ENCODE results near the gene PTPRJ. TPM values are rescaled to one million over a fixed set of nuclear protein-coding genes. Genes with fewer than 3 reads are reported as not detected.

PTPRJ gene
- total and polyA plus RNA-seq, 2 of the 4 experiments (the other 2 are of a cell fraction) = 5.6 to 14.9 TPM

GRCh38 chr11:48127521-48128183 is 147.3 kb downstream of the PTPRJ start:
- H3K27ac ChIP-seq (ENCODE audit: insufficient read depth, low read length) = no peak overlapping the region
- H2BK5ac ChIP-seq (ENCODE audit: low read depth, low read length, poor library complexity, severe bottlenecking) = no peak overlapping the region
- TF ChIP-seq MAFK (IDR thresholded peaks at IDR 0.05; ENCODE audit: low read depth, low read length) (no peak), POLR2A (IDR thresholded peaks at IDR 0.05; ENCODE audit: low read depth, low read length) (no peak), USF2 (IDR thresholded peaks at IDR 0.05; ENCODE audit: low read depth, low read length) (no peak), FOS (IDR thresholded peaks at IDR 0.05; ENCODE audit: low read depth, low read length) (no peak), NFE2L2 (IDR thresholded peaks at IDR 0.05; ENCODE audit: low read depth, low read length) (no peak), RAD21 (IDR thresholded peaks at IDR 0.05; ENCODE audit: low read length) (no peak), SMC3 (IDR thresholded peaks at IDR 0.05; ENCODE audit: low read depth, low read length) (no peak), CEBPB (IDR thresholded peaks at IDR 0.05; ENCODE audit: low read depth, low read length) (no peak), ELK1 (IDR thresholded peaks at IDR 0.05; ENCODE audit: borderline replicate concordance, low read depth, low read length) (no peak), RCOR1 (IDR thresholded peaks at IDR 0.05; ENCODE audit: insufficient replicate concordance, low read length) (no peak), MXI1 (IDR thresholded peaks at IDR 0.05; ENCODE audit: borderline replicate concordance, low read depth, low read length) (no peak), CTCF (conservative IDR thresholded peaks at IDR 0.05; ENCODE audit: low read depth, low read length) (no peak), BHLHE40 (IDR thresholded peaks at IDR 0.05; ENCODE audit: low read depth, low read length) (no peak), CHD1 (IDR thresholded peaks at IDR 0.05; ENCODE audit: low read depth, low read length) (no peak), RFX5 (IDR thresholded peaks at IDR 0.05; ENCODE audit: low read depth, low read length) (no peak), MAZ (IDR thresholded peaks at IDR 0.05; ENCODE audit: borderline replicate concordance, low read depth, low read length) (no peak)
- no peak overlapping the region for H3K4me2 ChIP-seq (ENCODE audit: low read depth, low read length)
- H3K4me1 ChIP-seq (ENCODE audit: control insufficient read depth, insufficient read depth, low read length) = no peaks in the 10 kb centered on the region
- no peak overlapping the region for H4K5ac ChIP-seq (ENCODE audit: low read depth, low read length)
- peaks cover 24% of the 10 kb centered on the region for H3K9me1 ChIP-seq (ENCODE audit: insufficient read depth, low read length)
- ChIA-PET POLR2A (ENCODE audit: unreplicated experiment) (no interaction called here), CTCF (no interaction called here)
- dilution Hi-C loops (cut with HindIII; ENCODE audit: low sequenced_read_pairs, unreplicated experiment) (no loop called here), intact Hi-C loops (cut with micrococcal nuclease) (no loop called here), in situ Hi-C loops (cut with MboI; ENCODE audit: low sequenced_read_pairs) (no loop called here)
- H3K9ac ChIP-seq (ENCODE audit: low read depth, low read length) = no peak overlapping the region
- H4K91ac ChIP-seq (ENCODE audit: insufficient read depth, low read depth, low read length) = no peak overlapping the region
- H2BK120ac ChIP-seq (ENCODE audit: low read depth, low read length) = no peak overlapping the region
- H4K8ac ChIP-seq (ENCODE audit: low read depth in 2 of 2, low read length in 2 of 2) = no peak overlapping the region
- H2AK5ac ChIP-seq (ENCODE audit: low read depth, low read length) = no peak overlapping the region
- H3K27me3 ChIP-seq (ENCODE audit: control insufficient read depth, insufficient read depth, low read length) = no peaks in the 10 kb centered on the region
- no peak overlapping the region for H3K56ac ChIP-seq (ENCODE audit: extremely low read depth, insufficient read depth, low read length)
- no peaks in the 10 kb centered on the region for H3K9me3 ChIP-seq (ENCODE audit: control insufficient read depth, insufficient read depth, low read length)
- no peak overlapping the region for H2BK15ac ChIP-seq (ENCODE audit: low read depth, low read length)
- no peak overlapping the region for H2AFZ ChIP-seq (replicated peaks; ENCODE audit: low read length, poor library complexity)
- WGBS, 2 experiments (ENCODE audit: extremely low coverage in 2 of 2, insufficient read length in 1 of 2) = 92% methylated on average over 8 of the region's 22 CpGs; no CpG with 5 or more reads in 1 of the 2 experiments
- H3K4me3 ChIP-seq (ENCODE audit: insufficient read depth, low read depth, low read length) = no peak overlapping the region
- no peak overlapping the region for H2BK20ac ChIP-seq (ENCODE audit: low read depth, low read length)
- DNase-seq (no peak), ATAC-seq (ENCODE audit: low read depth) (no peak)
- H3K36me3 ChIP-seq (ENCODE audit: control insufficient read depth, insufficient read depth, low read length) = peaks cover 31% of the 10 kb centered on the region
- BruUV-seq (replicated peaks) = no TSS peak
- H3K23ac ChIP-seq (ENCODE audit: low read depth, low read length) = no peak overlapping the region
- peaks cover under 1 to 9% of the 10 kb centered on the region in 2 experiments; a peak in 2 of 4 replicates for H3K79me1 ChIP-seq (ENCODE audit: low read depth in 1 of 2, low read length in 2 of 2)
- H2AK9ac ChIP-seq (replicated peaks; ENCODE audit: low read depth, low read length, poor library complexity) = no peak overlapping the region
- no peak overlapping the region for H3K18ac ChIP-seq (ENCODE audit: low read depth, low read length)
- H4K20me1 ChIP-seq (ENCODE audit: insufficient read depth, low read length) = no peaks in the 10 kb centered on the region
- no peak overlapping the region for H3K4ac ChIP-seq (ENCODE audit: low read depth, low read length)
- no peak overlapping the region for H3K14ac ChIP-seq (replicated peaks; ENCODE audit: low read depth, low read length)
